GM12872 (cell line): Measurements from ENCODE around the gene RADIL.

ENCODE experiments used
- CTCF ChIP-seq: IDR thresholded peaks from 3 replicates; pipeline ENCODE4 v1.5.1; 2011; ENCODE audit warnings: low read depth, mild to moderate bottlenecking, low read length, moderate library complexity; ENCODE audit not compliant: insufficient read depth

RADIL gene

GRCh38 chr7:4760952-4761351 is 122.6 kb downstream of the RADIL start:
- TF ChIP-seq CTCF = no peak

GRCh38 chr7:4759211-4759610 is 124.3 kb downstream of the RADIL start:
- TF ChIP-seq CTCF = no peak

GRCh38 chr7:4758791-4759190 is 124.7 kb downstream of the RADIL start:
- no peak for TF ChIP-seq CTCF

- no peak for TF ChIP-seq CTCF
Observed at GRCh38 chr7:4758111-4758510, 125.4 kb downstream of the RADIL start.

- TF ChIP-seq CTCF = no peak
Observed at GRCh38 chr7:4755045-4755444, 128.5 kb downstream of the RADIL start.

- TF ChIP-seq CTCF = no peak
Observed at GRCh38 chr7:4754433-4755010, 129.0 kb downstream of the RADIL start.

GRCh38 chr7:4753598-4754432 is 129.7 kb downstream of the RADIL start:
- TF ChIP-seq CTCF = peak; percentile 96
